GM21619 (cell line): ENCODE data around the gene WTAP.
A peak's percentile ranks its signal among the peaks of the same experiment; 100 is the strongest.
"Not testable (repeated sequence)": the region's sequence is repeated elsewhere in the genome, so short reads cannot be mapped to it uniquely, and the experiment has no call there.

Experiments used
- ATAC-seq: cut with Tn5 transposase; IDR thresholded peaks from one replicate; pipeline ENCODE4 v1.9.1; 2021; ENCODE audit not compliant: unreplicated experiment

The WTAP gene

DNA sequence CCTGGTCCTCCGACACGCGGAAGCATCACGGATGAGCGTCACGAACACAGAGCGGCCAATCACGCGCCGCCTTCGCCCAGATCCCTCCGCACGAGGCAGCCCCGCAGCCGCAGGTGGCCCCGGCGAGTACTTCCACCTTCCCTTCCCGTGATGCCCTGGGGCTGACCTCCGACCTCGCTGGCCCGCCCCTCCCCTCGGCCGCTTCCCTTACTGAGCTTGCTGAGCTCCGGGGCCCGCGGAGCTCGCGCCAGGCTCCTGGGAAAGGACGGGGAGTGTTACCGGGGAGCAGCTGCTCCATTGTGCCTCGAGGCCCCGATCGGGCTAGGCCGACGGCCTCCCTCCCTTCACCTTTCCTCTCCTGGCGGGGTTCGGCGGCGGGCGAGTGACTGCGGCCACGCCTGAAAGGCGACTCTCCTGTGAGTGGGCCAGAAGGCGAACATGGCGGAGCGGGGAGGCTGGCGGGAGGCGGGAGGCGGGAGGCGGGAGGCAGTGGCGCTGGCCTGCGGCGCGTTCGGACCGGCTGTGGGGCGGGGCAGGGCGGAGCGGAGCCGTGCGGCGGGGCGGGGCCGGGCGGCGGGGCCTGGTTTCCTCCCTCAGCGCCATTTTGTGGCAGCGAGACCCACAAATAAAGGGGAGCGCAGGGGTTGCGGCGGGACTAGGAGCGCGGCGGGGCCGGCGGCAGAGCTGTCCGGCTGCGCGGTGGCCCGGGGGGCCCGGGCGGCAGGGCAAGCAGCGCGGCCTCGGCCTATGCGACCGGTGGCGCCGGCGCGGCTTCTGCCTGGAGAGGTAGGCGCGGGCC is at the start of gene WTAP:
WTAP (plus strand) TSS at position 589 of the 799 bp plus-strand sequence. CDS start 8,760 bp downstream, outside the sequence.
- peak; percentile 71 for ATAC-seq

DNA sequence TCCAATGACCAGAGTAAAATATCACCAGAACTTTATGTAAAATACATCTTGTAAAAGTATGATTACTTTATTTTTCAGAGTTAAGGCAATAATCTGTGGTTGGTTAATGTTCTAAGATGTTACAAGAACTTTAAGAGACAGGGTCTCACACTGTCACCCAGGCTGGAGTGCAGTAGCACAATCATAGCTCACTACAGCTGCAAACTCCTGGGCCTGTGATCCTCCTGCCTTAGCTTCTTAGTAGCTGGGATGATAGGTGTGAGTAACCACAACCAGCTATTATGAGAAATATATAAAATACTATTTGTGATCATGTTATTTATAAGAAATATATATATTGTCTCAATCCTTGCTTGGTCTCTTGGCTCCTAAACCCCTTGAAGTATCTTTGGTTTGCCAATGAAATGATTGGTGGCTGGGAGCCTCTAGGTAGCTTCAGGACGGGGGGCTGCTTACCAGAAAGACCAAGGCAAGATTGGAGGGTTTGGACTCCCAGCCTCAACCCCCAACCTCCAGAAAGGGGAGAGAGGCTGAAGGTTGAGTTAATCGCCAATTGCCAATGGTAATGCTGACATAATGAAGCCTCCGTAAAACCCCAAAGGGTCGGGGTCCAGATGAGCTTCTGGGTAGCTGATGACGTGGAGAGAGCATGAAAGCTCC is 49.7 kb upstream of the WTAP start:
- no peak for ATAC-seq

DNA sequence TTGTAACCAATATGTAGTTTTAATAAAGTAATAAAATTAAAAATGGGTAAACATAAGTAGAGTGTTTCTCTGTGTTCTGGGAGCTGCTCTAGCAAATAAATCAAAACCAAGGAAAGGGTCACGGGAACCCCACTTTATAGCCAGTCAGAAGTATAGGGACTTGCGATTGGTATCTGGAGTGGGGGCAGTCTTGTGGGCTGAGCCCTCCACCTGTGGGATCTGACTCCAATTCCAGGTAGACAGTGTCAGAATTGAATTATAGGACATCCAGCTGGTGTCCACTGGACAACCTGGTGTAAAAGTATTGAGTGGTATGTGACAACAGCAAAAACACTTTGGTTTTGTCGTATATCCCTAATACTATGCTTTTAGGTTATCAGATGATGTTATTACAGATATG is 48.7 kb upstream of the WTAP start:
- no peak for ATAC-seq

DNA sequence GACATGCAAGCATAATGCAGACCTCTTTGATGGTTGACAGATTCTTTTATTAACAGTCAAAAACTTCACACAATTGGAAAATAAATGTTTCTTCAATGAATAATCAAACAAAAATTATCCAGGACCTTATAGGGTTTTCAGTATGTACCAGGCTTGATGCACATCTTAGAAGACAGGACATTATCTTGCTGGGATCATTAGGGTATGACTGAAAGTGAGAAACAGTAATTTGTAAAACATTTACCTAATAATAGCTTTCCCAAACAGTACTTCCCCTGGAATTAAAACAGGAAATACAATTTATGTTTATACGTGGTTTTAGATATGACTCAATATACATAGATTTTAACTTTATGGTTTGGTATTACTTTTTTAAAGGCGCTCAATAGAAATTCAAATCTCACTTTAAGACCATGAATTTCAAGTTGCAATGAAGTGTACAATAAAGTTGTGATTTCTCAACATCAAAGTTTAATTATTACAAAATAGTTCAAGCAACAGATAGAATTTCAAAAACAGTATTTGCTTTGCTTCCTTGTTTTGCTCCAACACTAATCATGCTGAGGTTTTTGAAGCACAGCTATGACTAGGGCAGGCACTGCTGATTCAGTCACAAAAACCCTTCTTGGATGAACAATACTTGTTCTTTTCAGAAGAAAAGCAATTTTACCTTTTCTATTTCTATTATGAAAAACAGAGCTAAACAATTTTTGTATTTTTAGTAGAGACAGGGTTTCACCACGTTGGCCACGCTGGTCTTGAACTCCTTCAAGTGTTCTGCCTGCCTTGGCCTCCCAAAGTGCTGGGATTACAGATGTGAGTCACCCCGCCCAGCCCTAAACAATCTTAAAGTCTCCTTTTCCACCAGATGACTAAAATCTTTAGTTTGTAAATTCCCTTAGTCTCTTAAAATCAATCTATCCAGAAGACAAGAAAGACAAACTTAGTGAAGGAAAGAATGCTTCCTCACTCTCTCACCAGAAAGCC is 47.9 kb upstream of the WTAP start:
- peak; percentile 49 for ATAC-seq

DNA sequence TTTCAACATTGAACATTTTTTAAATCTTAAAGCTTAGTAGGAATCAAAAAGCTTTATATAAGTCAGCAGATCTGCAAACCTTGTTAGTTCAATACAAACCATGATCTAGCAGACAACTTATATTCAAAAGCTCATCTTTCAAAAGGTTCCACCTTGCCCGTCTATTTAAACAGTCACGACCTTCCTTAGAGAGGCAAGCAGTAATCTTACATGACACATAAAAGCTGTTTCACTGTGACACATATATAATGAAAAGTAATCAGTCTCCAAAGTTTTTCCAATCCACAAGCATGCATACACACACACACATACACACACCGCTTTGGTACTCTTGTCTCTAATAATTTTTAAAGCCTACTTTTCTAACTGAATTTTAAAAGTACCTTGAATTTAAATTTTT is 47.2 kb upstream of the WTAP start:
- ATAC-seq: no peak

DNA sequence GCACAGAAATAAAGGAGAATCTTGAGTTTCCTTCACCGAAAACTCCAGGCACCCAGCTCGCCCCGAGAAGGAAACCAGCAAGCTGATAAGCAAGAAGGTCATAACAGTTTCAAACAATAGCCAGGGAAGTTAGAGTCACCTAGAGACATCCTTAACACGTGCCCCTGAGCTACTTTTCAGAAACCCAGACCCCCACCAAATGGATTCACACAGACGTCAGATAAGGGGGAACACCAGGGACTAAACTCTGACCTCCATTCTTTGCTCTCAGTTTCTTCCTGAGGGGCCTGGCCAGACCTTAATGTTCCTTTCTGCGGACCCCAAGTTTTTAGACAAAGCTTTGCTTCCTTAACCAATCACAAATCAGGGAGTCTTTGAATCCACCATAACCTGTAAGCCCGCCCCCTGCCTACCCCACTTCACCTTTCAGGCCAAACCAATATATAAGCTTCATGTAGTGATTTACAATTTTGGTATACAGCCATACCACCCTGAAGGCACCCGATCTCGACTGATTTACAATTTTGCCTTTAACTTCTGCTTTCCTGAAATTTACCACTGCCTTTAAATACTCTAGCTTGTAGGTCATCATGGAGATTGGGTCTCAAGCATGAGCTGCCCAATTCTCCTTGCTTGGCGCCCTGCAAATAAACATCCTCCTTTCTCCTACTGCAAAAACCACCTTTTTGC is 46.0 kb upstream of the WTAP start:
- ATAC-seq: no peak

DNA sequence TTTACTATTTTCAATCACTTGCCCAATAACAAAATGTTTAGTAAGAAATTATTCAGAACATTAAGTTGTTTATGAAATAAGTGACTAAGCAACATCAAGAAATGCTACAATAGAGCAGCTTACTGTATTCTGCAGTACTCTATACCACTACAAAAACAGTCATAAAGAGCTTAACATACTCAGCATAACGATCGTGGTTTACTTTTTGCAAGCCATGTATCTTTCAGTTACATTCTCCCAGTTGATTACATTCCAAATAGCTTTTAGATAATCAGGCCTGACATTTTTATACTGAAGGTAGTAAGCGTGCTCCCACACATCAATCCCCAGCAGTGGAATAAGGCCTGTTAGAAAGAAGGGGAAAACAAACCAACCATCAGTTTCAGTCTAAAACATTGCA is 45.0 kb upstream of the WTAP start:
- no peak for ATAC-seq

DNA sequence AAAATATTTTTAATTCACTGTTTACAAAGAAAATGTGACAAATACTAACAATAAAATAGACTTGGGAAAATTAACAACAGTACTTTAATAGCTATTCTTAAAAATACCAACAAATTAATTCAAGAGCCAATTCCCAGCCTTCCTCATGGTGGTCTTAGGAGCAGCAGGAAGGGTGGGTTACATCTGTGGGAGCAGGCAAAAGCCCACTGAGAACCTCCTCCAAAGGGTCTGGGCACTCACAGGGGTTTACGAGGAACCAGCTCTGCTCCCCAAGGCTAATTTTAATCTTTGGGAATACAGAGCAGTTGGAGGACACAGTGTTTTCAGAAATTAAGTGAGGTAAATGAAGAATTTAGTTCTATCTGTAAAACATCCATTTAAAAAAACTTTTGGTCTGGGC is 44.5 kb upstream of the WTAP start:
- no peak for ATAC-seq

DNA sequence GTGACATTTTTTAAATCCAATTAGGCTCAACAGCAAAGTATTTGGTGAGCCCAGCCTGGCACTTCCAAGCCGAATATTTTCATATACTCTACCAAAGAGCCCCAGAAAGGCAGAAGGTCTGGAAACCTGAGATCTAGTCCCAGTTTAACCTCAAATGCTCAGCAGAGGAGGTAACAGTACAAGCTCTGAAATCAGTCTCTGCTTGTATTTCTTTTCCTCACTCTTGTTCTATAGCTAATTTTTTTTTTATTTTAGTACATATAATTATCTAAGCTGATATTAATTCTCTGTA is 43.3 kb upstream of the WTAP start:
- no peak for ATAC-seq

DNA sequence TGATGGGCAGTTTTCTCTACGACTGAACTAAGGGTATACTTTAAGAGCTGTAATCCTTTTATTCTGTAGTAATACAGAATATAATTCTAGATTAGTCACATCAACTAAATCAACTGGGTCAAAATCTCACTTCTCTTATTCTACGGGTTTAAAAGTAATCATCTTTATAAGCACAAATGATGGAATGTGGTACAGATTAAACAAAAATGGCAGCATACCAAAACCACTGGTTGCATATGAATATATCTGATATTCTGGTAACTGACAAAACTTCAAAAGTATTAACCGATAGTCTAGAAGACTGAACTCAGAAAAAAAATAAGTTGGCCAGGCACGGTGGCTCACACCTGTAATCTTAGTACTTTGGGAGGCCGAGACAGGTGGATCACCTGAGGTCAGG is 41.3 kb upstream of the WTAP start:
- ATAC-seq: no peak

DNA sequence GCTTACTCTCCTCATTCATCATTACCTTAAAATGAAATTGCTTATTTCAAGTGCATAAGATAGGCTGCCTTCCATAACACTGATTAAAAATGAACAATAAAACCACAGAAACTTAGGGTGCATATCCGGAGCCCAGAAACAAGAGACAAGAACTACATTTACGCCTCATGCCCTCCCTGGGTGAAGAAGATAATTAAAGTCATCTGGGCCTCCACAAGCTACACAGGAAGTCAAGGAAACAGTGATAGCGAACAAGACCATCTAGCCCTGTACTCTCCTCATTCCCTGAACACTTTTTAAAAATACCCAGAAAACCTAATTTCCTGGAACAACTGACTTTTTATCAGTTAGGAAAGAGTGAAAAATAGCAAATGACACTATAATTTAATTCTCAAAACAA is 40.6 kb upstream of the WTAP start:
- no peak for ATAC-seq

DNA sequence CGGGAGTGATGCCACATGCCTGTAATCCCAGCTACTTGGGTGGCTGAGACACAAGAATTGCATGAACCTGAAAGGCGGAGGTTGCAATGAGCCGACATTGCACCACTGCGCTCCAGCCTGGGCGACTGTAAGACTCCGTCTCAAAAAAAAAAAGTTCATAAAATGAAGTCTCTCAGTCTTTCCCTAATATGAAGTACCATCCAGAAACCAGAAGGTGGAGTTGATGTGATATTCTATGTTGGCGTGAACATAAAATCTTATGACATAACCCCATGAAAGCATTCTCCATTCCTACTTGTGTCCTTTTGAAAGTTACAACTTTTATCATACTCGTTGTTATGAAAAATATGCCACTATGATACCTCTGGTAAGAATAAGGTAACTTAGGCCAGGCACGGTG is 40.0 kb upstream of the WTAP start:
- ATAC-seq: no peak

DNA sequence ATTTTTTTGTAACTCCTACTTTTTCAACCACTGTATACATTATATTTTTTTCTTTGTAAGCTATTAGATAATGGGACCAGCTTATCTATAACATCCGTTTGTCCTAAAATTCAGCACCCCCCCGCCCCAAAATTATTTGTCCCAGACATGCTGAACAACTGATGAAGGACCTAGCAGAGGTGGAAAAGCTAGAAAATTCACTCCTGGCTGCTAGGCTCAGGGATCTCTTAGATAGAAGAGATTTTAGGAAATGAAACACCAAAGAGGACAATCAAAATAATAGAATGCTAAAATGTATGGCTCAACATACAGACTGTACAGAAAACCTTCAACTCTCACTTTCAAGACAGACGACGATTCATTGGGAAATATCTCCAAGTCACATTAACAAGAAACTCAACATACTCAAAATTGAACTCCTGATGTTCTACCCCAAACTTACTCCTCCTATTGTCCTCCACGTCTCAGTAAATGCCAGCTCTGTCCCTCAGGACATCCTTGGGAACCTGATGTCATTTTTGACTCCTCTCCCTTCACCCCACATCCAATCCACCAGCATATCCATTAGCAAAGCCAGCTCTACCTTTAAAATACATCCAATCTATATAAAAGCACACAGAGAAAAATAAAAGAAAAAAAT is 38.9 kb upstream of the WTAP start:
- no peak for ATAC-seq

DNA sequence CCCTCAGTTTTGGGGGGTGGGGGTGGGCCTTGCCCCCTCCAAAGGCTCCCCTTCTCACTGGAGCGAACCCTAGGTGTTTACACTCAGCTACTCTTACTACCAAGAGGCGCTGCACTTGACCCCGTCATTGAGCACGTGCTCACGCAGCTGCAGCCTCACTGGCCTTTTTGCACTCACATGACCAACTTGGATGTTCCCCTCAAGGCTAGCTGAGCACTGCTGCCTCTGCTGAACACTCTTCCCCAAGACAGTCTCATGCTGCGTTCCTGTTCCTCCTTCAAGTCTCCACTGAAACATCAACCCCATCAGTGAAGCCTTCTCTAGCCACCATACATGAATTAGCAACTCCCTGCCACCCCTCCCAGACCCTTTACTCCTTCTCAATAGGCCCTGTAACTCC is 38.3 kb upstream of the WTAP start:
- ATAC-seq: no peak

DNA sequence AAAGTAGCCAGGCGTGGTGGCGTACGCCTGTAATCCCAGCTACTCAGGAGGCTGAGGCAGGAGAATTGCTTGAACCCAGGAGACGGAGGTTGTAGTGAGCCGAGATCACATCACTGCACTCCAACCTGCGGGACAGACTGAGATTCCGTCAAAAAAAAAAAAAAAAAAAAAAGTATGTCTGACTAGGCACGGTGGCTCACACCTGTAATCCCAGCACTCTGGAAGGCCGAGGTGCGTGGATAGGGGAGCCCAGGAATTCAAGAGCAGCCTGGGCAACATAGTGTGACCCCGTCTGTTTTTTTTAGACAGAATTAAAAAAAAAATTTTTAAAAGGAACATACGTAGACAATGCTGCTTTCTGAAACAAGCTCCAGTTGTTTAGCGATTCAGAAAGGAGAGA is 37.2 kb upstream of the WTAP start:
- not testable (repeated sequence) for ATAC-seq

DNA sequence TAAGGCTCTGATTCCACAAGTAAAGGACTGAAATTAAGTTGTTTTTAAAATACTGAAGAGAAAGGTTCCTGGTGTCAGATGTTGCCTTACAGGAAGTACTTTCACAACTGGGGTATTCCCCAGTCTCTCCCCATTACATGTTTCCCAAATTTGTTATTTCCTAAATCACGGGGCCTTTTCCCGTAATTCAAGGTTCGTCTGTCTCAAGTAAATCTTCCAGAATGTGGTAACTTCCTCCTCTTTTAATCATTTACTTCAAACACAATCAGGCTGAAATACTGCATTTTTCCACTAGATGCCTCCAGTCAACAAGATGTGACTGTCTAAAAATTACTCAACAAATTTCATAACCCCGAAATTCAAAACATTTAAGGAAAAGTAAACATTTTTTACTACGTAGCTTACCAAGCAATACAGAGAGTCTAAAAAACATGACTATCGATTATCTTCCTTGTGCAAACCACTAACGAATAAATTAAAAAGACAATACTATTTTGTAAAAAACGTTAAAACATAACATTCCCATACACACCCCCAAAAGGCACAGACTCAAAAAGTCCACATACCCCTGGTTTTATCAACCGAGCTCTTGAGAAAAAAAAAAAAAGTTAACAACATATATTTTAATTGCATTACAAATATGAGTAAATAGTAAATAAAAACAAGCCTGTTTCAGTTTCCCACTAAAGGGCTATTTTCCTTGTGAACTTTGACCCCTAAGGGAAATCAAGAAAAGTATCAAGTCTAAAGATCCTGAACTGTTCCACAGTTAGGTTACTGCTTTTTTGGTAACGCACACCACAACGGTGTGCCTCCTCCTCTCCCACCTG is 36.0 kb upstream of the WTAP start:
- no peak for ATAC-seq

DNA sequence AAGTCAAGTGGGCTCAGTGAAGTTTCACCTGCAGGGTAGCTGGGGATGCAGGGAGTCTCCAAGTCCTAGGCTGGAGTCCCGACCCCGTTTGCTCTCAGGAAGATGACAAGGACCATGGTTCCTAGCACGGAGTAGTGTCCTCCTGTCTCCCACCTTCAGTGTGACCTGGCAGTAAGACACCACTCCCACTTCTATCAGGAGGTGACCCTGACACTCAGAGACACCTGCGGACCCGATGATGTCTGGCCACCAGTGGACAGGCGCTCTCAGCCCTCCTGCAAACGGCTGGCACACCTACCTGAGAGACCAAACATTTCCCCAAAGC is 35.4 kb upstream of the WTAP start:
- no peak for ATAC-seq

DNA sequence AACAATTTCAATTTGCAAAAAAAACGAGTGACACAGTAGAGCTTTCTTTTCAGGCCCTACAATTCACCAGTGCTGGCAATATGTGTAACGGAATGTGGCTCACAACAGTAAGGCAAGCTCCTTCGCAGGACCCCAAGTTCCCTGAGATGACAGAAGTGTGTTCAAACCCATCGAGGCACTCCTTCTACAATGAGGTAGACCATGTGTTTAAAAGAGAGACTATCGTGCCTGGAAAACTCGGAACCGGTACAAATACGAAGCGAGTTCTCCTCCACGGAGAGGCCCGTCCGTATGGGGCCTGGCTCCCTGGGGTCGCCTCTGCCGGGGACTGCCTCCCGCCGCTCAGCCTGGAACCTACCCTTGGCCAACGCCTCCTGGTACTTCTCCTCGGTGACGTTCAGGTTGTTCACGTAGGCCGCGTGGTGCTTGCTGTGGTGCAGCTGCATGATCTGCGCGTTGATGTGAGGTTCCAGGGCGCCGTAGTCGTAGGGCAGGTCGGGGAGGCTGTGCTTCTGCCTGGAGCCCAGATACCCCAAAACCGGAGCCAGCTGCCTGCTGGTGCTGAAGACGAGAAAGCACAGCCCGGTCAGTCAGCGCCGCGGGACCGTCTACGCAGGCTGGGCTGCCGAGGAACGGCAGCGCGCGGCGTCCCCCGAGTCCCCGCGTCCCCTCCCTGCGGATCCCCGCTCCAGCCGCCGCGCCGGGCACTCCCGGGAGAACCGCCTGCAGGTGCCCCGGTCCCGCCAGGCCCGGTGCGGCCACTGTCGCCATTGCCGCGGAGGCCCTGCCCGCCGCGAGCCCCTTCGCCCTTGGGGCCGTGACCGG is 34.8 kb upstream of the WTAP start:
- peak; percentile 35 for ATAC-seq
